Progenitor cell of endocrine pancreas (in vitro differentiated cells): Measurements from ENCODE around the gene GRAP2. TPM values are rescaled to one million over a fixed set of nuclear protein-coding genes. Genes with fewer than 3 reads are reported as not detected.
A peak's percentile ranks its signal among the peaks of the same experiment; 100 is the strongest.

Experiments used
- DNase-seq: peaks from one replicate; pipeline ENCODE4 v3.0.0; 2021; ENCODE audit warnings: low spot score; ENCODE audit not compliant: unreplicated experiment
- H3K27ac Mint-ChIP-seq: 2 replicates; pipeline ENCODE4 v1.8.0; 2021; ENCODE audit warnings: mild to moderate bottlenecking, moderate library complexity, mixed read lengths
- H3K27me3 Mint-ChIP-seq: 2 replicates; pipeline ENCODE4 v1.8.0; 2021; ENCODE audit warnings: mixed read lengths
- H3K36me3 Mint-ChIP-seq: 2 replicates; pipeline ENCODE4 v1.8.0; 2022; ENCODE audit warnings: mixed read lengths; ENCODE audit not compliant: insufficient read depth
- H3K4me1 Mint-ChIP-seq: 2 replicates; pipeline ENCODE4 v1.8.0; 2021; ENCODE audit warnings: low read depth, mixed read lengths
- H3K4me3 Mint-ChIP-seq: 2 replicates; pipeline ENCODE4 v1.8.0; 2021; ENCODE audit warnings: low read depth, mild to moderate bottlenecking, moderate library complexity, mixed read lengths
- H3K9me3 Mint-ChIP-seq: 2 replicates; pipeline ENCODE4 v1.8.0; 2021; ENCODE audit warnings: low read depth, mixed read lengths
- total RNA-seq: library from RNA; stranded (reverse); gene quantifications from 2 replicates; pipeline ENCODE4 v1.2.1, GENCODE V29; 2021
- TF ChIP-seq, protein P1 (sequence below): fragments of 200-600 bp; sonication (generic); IDR thresholded peaks from one replicate; pipeline ENCODE4 v1.5.0; 2021; ENCODE audit warnings: antibody characterized with exemption, mild to moderate bottlenecking; ENCODE audit not compliant: unreplicated experiment

GRAP2 gene
- total RNA-seq, 1 donor from 2014 or later: 0.60 TPM

DNA sequence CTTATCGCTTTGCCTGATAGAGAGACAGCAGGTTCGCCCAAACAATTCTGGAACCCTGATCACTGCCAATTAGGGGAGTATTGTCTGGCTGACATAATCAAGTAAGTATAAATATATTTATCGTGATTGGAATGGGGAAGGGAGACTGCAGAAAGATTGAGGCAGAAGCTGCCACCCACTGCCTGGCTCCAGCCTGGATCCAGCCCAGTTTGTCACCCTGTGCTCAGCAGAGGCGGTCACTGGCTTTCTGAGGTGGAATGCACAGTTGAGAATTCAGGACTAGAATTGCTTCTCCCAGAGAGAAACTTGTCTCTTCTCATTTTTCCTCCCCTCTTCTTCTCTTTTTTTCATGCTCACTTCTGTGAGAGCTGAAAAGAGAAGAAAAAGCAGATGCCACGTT is 25.9 kb downstream of the GRAP2 start:
- no peaks in the 10 kb centered on the region for H3K36me3 Mint-ChIP-seq
- H3K4me1 Mint-ChIP-seq: peaks cover 7% of the 10 kb centered on the region
- H3K27ac Mint-ChIP-seq: no peak overlapping the region
- no peak for DNase-seq
- H3K9me3 Mint-ChIP-seq: no peaks in the 10 kb centered on the region
- H3K27me3 Mint-ChIP-seq: peaks cover 2% of the 10 kb centered on the region
- TF ChIP-seq, protein P1, sequence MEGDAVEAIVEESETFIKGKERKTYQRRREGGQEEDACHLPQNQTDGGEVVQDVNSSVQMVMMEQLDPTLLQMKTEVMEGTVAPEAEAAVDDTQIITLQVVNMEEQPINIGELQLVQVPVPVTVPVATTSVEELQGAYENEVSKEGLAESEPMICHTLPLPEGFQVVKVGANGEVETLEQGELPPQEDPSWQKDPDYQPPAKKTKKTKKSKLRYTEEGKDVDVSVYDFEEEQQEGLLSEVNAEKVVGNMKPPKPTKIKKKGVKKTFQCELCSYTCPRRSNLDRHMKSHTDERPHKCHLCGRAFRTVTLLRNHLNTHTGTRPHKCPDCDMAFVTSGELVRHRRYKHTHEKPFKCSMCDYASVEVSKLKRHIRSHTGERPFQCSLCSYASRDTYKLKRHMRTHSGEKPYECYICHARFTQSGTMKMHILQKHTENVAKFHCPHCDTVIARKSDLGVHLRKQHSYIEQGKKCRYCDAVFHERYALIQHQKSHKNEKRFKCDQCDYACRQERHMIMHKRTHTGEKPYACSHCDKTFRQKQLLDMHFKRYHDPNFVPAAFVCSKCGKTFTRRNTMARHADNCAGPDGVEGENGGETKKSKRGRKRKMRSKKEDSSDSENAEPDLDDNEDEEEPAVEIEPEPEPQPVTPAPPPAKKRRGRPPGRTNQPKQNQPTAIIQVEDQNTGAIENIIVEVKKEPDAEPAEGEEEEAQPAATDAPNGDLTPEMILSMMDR: no peak
- no peak overlapping the region for H3K4me3 Mint-ChIP-seq

DNA sequence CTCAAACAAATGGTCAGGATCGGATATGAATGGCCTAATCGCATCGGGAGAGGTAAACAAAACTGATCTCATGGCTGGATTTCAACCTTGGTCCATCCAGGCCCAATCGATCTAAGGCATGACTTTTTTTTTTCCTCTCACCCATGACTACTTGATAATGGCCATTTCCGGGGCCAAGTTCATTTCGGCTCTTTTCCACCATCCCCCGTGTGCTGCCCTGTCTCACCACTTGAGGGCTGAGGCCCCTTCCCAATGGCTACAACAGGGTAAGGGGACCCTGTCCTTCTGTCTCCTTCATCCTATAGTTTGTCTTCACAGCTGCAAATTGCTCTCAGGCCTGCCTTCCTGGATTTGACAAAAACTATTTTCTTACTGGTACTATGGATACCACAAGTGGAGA is 26.7 kb downstream of the GRAP2 start:
- peaks cover 7% of the 10 kb centered on the region for H3K4me1 Mint-ChIP-seq
- TF ChIP-seq, protein P1: peak; percentile 52
- H3K36me3 Mint-ChIP-seq: no peaks in the 10 kb centered on the region
- no peak overlapping the region for H3K4me3 Mint-ChIP-seq
- no peaks in the 10 kb centered on the region for H3K27me3 Mint-ChIP-seq
- no peak for DNase-seq
- H3K9me3 Mint-ChIP-seq: no peaks in the 10 kb centered on the region
- H3K27ac Mint-ChIP-seq: no peak overlapping the region

DNA sequence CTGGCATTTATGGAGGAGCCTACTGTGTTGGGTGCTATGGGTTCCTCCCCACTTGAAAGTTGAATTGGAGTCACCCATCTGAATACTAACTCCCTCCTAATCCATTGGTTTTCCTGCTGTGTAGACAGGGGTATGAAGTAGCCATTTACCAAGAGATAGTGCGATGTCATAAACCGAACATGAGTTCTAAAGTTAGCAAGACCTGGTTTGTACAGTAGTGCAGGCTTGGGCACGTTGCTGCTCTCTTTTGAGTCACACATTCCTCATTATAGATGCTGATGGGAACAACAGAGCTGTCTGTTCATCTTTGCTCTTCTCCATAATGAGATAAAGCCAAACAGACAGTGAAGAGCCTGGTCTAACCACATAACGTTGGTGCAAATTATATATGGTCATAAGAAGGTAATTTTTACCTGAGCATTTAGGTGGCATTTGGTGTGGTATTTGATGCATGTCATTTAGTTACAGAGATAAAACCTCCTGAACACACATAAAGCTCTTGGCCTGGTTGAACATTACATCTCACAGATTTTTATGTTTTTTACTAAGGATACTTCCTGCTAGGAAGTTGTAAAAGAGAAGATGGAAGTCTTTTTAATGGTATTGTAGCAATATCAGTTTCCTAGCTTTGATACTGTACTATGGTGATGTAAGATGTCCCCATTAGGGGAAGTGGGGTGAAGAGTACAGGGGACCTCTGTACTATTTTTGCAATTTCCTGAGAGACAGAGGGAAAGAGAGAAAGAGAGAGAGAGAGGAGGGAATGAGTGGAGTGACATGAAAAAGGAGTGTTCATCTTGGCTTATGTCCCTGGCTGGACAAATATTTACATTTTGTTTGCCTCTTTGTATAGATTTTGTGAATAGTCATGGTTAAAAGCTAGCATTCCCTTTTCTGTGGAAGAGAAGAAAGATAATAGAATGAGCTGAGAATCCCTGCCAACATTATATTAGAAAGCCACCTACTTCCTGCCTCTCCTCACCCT is 27.9 kb downstream of the GRAP2 start:
- TF ChIP-seq, protein P1: no peak
- Mint-ChIP-seq H3K27me3 (peaks cover 7% of the 10 kb centered on the region), H3K9me3 (no peaks in the 10 kb centered on the region), H3K36me3 (no peaks in the 10 kb centered on the region), H3K4me1 (peaks cover 7% of the 10 kb centered on the region), H3K4me3 (no peak overlapping the region), H3K27ac (no peak overlapping the region)
- DNase-seq: no peak

DNA sequence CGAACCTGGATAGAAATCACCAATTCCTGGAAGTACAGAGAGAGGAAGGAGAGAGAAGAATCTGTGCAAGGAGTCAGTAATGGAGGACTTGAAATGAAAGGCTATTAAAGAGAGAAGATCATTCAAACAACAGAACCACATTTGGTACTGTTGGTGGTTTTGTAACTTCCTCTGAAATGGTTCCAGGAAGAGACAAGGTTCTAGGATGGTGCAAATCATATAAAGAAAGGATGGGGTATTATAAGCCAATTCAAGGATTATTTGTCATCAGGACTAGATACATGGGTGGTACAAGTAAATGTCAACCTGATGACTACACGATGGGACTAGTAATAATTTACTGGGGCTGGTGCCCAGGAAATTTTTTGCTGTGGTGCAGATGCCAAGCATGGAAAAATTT is 30.4 kb downstream of the GRAP2 start:
- TF ChIP-seq, protein P1: no peak
- no peak overlapping the region for H3K4me3 Mint-ChIP-seq
- DNase-seq: no peak
- peaks cover 17% of the 10 kb centered on the region for H3K27me3 Mint-ChIP-seq
- no peaks in the 10 kb centered on the region for H3K9me3 Mint-ChIP-seq
- H3K4me1 Mint-ChIP-seq: peaks cover 14% of the 10 kb centered on the region
- H3K36me3 Mint-ChIP-seq: no peaks in the 10 kb centered on the region
- H3K27ac Mint-ChIP-seq: no peak overlapping the region

DNA sequence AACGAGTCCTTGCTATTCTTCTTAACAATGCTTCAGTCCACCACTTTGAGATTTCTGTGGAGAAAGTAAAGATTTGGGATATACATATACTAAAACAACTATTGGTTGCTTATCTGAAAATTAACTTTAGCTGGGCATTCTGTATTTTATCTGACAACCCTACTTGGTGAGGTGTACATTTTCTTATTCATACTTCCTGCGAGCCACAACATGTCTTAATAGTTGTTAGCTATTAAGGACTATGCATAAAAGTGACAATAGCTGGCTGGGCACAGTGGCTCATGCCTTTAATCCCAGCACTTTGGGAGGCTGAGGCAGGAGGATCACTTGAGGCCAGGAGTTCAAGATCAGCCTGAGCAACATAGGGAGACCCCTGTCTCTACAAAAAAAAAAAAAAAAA is 31.3 kb downstream of the GRAP2 start:
- no peak for DNase-seq
- TF ChIP-seq, protein P1: no peak
- Mint-ChIP-seq H3K4me3 (no peak overlapping the region), H3K36me3 (no peaks in the 10 kb centered on the region), H3K4me1 (peaks cover 10% of the 10 kb centered on the region), H3K9me3 (no peaks in the 10 kb centered on the region), H3K27me3 (peaks cover 26% of the 10 kb centered on the region), H3K27ac (no peak overlapping the region)
